HepG2 (cell line): ENCODE results near the gene GBA2. TPM values are rescaled to one million over a fixed set of nuclear protein-coding genes. Genes with fewer than 3 reads are reported as not detected.

Experiments used
- CHCHD3 ChIP-seq: sonication (generic); formaldehyde crosslinking; IDR thresholded peaks from 2 replicates; pipeline ENCODE4 v1.8.0; 2022; ENCODE audit warnings: mild to moderate bottlenecking, missing genetic modification reagents, moderate library complexity
- FOXM1 ChIP-seq: sonication (generic); formaldehyde crosslinking; IDR thresholded peaks from 2 replicates; pipeline ENCODE4 v1.5.0; 2020; ENCODE audit warnings: missing genetic modification reagents
- KLF11 ChIP-seq: IDR thresholded peaks from 2 replicates; pipeline ENCODE4 v1.6.1; 2016; ENCODE audit warnings: missing compliant biosample characterization
- NR2C2 ChIP-seq: sonication (generic); formaldehyde crosslinking; IDR thresholded peaks from 2 replicates; pipeline ENCODE4 v1.4.0; 2020; ENCODE audit warnings: missing genetic modification reagents, mild to moderate bottlenecking, moderate library complexity, borderline replicate concordance
- ONECUT2 ChIP-seq: sonication (generic); formaldehyde crosslinking; IDR thresholded peaks from 2 replicates; pipeline ENCODE4 v1.4.0; 2020; ENCODE audit warnings: missing genetic modification reagents
- SMAD9 ChIP-seq: sonication (generic); formaldehyde crosslinking; IDR thresholded peaks from 2 replicates; pipeline ENCODE4 v1.5.1; 2020; ENCODE audit warnings: mild to moderate bottlenecking, missing genetic modification reagents
- ZSCAN30 ChIP-seq: sonication (generic); formaldehyde crosslinking; IDR thresholded peaks from 2 replicates; pipeline ENCODE4 v1.5.0; 2020; ENCODE audit warnings: mild to moderate bottlenecking, missing genetic modification reagents
- ZZZ3 ChIP-seq: sonication (generic); formaldehyde crosslinking; IDR thresholded peaks from 2 replicates; pipeline ENCODE4 v1.4.0; 2020; ENCODE audit warnings: missing genetic modification reagents, mild to moderate bottlenecking, borderline replicate concordance
- polyA plus RNA-seq, 8 experiments: library from polyadenylated mRNA; depleted of rRNA in 3 of 8; stranded (reverse) in 7 of 8; unstranded in 1 of 8; fragments of >200 nt; fragmentation: Illumina TruSeq in 4 of 8; extraction: Trizol in 4 of 8; gene quantifications; 2 replicates each; pipeline versions ENCODE4 v1.2.1 to v1.2.3, GENCODE V29; 2011 to 2016; ENCODE audit warnings: low read depth in 4 of 8, missing spikeins in 1 of 8, mixed read lengths in 1 of 8; ENCODE audit not compliant: insufficient read depth in 1 of 8
- total RNA-seq, 5 experiments: library from RNA; depleted of rRNA; stranded (reverse); fragments of >200 nt; fragmentation: Illumina TruSeq; extraction: Trizol; gene quantifications; 2 replicates each; pipeline ENCODE4 v1.2.3, GENCODE V29; 2016; ENCODE audit warnings: low read depth in 1 of 5
- TF ChIP-seq, protein P1 (sequence below): sonication (generic); formaldehyde crosslinking; IDR thresholded peaks from 2 replicates; pipeline ENCODE4 v1.4.0; 2020; ENCODE audit warnings: missing genetic modification reagents
- TF ChIP-seq, protein P2 (sequence below): sonication (generic); formaldehyde crosslinking; conservative IDR thresholded peaks from 2 replicates; pipeline ENCODE4 v1.5.0; 2020; ENCODE audit warnings: missing genetic modification reagents
- TF ChIP-seq, protein P3 (sequence below): IDR thresholded peaks from 2 replicates; pipeline ENCODE4 v1.6.1; 2016; ENCODE audit warnings: missing genetic modification reagents, missing compliant biosample characterization
- TF ChIP-seq, protein P4 (sequence below): sonication (generic); formaldehyde crosslinking; conservative IDR thresholded peaks from 2 replicates; pipeline ENCODE4 v1.8.0; 2022; ENCODE audit warnings: low read depth, missing genetic modification reagents
- TF ChIP-seq, protein P5 (sequence below): sonication (generic); formaldehyde crosslinking; conservative IDR thresholded peaks from 2 replicates; pipeline ENCODE4 v1.8.0; 2022; ENCODE audit warnings: missing genetic modification reagents
- TF ChIP-seq, protein P6 (sequence below): sonication (generic); formaldehyde crosslinking; IDR thresholded peaks from 2 replicates; pipeline ENCODE4 v1.4.0; 2020; ENCODE audit warnings: missing genetic modification reagents, mild to moderate bottlenecking, borderline replicate concordance
- TF ChIP-seq, protein P7 (sequence below): sonication (generic); formaldehyde crosslinking; IDR thresholded peaks from 2 replicates; pipeline ENCODE4 v1.4.0; 2020; ENCODE audit warnings: missing genetic modification reagents

Gene GBA2
- total and polyA plus RNA-seq, 2 of the 13 experiments (the other 11 are each of a cell fraction or from before 2014, with no cell fraction given) = 37.5 to 86.1 TPM

DNA sequence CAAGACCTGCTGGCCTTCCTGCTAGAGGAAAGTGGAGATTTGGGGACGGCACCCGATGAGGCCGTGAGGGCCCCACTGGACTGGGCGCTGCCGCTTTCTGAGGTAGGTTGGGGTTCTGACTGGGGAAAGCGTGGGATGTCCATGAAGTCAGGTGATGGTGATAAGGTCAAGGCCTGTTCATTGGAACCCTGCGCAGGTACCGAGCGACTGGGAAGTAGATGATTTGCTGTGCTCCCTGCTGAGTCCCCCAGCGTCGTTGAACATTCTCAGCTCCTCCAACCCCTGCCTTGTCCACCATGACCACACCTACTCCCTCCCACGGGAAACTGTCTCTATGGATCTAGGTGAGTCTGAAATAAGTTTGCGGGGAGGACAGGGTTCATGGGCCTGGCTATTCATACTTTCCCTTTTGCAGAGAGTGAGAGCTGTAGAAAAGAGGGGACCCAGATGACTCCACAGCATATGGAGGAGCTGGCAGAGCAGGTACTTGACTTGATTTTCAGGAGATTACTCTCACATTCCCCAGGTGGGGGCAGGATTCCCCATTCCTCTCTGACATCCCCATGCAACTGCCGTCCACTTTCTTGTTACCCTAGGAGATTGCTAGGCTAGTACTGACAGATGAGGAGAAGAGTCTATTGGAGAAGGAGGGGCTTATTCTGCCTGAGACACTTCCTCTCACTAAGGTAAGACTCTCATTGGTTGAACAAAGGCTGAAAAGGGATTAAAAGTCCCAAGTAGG is 16.1 kb downstream of the GBA2 start (continued):
- no peak for TF ChIP-seq SMAD9 (CRISPR knock-in tag)
- no peak for TF ChIP-seq FOXM1 (CRISPR knock-in tag)
- TF ChIP-seq ZSCAN30 (CRISPR knock-in tag) = no peak
- TF ChIP-seq, protein P1, sequence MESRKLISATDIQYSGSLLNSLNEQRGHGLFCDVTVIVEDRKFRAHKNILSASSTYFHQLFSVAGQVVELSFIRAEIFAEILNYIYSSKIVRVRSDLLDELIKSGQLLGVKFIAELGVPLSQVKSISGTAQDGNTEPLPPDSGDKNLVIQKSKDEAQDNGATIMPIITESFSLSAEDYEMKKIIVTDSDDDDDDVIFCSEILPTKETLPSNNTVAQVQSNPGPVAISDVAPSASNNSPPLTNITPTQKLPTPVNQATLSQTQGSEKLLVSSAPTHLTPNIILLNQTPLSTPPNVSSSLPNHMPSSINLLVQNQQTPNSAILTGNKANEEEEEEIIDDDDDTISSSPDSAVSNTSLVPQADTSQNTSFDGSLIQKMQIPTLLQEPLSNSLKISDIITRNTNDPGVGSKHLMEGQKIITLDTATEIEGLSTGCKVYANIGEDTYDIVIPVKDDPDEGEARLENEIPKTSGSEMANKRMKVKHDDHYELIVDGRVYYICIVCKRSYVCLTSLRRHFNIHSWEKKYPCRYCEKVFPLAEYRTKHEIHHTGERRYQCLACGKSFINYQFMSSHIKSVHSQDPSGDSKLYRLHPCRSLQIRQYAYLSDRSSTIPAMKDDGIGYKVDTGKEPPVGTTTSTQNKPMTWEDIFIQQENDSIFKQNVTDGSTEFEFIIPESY (CRISPR knock-in tag) = no peak
- TF ChIP-seq, protein P2, sequence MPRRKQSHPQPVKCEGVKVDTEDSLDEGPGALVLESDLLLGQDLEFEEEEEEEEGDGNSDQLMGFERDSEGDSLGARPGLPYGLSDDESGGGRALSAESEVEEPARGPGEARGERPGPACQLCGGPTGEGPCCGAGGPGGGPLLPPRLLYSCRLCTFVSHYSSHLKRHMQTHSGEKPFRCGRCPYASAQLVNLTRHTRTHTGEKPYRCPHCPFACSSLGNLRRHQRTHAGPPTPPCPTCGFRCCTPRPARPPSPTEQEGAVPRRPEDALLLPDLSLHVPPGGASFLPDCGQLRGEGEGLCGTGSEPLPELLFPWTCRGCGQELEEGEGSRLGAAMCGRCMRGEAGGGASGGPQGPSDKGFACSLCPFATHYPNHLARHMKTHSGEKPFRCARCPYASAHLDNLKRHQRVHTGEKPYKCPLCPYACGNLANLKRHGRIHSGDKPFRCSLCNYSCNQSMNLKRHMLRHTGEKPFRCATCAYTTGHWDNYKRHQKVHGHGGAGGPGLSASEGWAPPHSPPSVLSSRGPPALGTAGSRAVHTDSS (CRISPR knock-in tag) = no peak
- TF ChIP-seq KLF11 = no peak
- TF ChIP-seq, protein P3, sequence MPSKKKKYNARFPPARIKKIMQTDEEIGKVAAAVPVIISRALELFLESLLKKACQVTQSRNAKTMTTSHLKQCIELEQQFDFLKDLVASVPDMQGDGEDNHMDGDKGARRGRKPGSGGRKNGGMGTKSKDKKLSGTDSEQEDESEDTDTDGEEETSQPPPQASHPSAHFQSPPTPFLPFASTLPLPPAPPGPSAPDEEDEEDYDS (CRISPR knock-in tag) = no peak
- TF ChIP-seq, protein P4, sequence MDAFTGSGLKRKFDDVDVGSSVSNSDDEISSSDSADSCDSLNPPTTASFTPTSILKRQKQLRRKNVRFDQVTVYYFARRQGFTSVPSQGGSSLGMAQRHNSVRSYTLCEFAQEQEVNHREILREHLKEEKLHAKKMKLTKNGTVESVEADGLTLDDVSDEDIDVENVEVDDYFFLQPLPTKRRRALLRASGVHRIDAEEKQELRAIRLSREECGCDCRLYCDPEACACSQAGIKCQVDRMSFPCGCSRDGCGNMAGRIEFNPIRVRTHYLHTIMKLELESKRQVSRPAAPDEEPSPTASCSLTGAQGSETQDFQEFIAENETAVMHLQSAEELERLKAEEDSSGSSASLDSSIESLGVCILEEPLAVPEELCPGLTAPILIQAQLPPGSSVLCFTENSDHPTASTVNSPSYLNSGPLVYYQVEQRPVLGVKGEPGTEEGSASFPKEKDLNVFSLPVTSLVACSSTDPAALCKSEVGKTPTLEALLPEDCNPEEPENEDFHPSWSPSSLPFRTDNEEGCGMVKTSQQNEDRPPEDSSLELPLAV (CRISPR knock-in tag) = no peak
- no peak for TF ChIP-seq CHCHD3 (CRISPR knock-in tag)
- TF ChIP-seq, protein P5, sequence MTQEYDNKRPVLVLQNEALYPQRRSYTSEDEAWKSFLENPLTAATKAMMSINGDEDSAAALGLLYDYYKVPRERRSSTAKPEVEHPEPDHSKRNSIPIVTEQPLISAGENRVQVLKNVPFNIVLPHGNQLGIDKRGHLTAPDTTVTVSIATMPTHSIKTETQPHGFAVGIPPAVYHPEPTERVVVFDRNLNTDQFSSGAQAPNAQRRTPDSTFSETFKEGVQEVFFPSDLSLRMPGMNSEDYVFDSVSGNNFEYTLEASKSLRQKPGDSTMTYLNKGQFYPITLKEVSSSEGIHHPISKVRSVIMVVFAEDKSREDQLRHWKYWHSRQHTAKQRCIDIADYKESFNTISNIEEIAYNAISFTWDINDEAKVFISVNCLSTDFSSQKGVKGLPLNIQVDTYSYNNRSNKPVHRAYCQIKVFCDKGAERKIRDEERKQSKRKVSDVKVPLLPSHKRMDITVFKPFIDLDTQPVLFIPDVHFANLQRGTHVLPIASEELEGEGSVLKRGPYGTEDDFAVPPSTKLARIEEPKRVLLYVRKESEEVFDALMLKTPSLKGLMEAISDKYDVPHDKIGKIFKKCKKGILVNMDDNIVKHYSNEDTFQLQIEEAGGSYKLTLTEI (CRISPR knock-in tag) = no peak
- no peak for TF ChIP-seq ZZZ3 (CRISPR knock-in tag)
- TF ChIP-seq, protein P6, sequence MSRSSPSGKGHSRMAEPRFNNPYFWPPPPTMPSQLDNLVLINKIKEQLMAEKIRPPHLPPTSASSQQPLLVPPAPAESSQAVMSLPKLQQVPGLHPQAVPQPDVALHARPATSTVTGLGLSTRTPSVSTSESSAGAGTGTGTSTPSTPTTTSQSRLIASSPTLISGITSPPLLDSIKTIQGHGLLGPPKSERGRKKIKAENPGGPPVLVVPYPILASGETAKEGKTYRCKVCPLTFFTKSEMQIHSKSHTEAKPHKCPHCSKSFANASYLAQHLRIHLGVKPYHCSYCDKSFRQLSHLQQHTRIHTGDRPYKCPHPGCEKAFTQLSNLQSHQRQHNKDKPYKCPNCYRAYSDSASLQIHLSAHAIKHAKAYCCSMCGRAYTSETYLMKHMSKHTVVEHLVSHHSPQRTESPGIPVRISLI (CRISPR knock-in tag) = no peak
- TF ChIP-seq NR2C2 = no peak
- TF ChIP-seq, protein P7, sequence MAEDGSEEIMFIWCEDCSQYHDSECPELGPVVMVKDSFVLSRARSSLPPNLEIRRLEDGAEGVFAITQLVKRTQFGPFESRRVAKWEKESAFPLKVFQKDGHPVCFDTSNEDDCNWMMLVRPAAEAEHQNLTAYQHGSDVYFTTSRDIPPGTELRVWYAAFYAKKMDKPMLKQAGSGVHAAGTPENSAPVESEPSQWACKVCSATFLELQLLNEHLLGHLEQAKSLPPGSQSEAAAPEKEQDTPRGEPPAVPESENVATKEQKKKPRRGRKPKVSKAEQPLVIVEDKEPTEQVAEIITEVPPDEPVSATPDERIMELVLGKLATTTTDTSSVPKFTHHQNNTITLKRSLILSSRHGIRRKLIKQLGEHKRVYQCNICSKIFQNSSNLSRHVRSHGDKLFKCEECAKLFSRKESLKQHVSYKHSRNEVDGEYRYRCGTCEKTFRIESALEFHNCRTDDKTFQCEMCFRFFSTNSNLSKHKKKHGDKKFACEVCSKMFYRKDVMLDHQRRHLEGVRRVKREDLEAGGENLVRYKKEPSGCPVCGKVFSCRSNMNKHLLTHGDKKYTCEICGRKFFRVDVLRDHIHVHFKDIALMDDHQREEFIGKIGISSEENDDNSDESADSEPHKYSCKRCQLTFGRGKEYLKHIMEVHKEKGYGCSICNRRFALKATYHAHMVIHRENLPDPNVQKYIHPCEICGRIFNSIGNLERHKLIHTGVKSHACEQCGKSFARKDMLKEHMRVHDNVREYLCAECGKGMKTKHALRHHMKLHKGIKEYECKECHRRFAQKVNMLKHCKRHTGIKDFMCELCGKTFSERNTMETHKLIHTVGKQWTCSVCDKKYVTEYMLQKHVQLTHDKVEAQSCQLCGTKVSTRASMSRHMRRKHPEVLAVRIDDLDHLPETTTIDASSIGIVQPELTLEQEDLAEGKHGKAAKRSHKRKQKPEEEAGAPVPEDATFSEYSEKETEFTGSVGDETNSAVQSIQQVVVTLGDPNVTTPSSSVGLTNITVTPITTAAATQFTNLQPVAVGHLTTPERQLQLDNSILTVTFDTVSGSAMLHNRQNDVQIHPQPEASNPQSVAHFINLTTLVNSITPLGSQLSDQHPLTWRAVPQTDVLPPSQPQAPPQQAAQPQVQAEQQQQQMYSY (CRISPR knock-in tag) = no peak
- TF ChIP-seq ONECUT2 (CRISPR knock-in tag) = no peak
